T-helper 1 cell treated with Interleukin-12 subunit alpha and Interleukin-12 subunit beta and Interleukin-4 antibody, amounts not matched to agents 30 ng/mL and 1 ng/mL, for 36 hours (primary cell): ENCODE results near the gene EID2. TPM values are rescaled to one million over a fixed set of nuclear protein-coding genes. Genes with fewer than 3 reads are reported as not detected.

Experiments used
- intact Hi-C: fragments of 100-400 bp; cut with micrococcal nuclease; formaldehyde crosslinking; loops from one replicate; pipeline ENCODE4 v1.15.1; 2024
- total RNA-seq: library from RNA; stranded (reverse); gene quantifications from 2 replicates; pipeline ENCODE4 v1.2.3, GENCODE V29; 2022

EID2 gene
- total RNA-seq, 1 donor from 2014 or later, result 15.3 TPM

DNA sequence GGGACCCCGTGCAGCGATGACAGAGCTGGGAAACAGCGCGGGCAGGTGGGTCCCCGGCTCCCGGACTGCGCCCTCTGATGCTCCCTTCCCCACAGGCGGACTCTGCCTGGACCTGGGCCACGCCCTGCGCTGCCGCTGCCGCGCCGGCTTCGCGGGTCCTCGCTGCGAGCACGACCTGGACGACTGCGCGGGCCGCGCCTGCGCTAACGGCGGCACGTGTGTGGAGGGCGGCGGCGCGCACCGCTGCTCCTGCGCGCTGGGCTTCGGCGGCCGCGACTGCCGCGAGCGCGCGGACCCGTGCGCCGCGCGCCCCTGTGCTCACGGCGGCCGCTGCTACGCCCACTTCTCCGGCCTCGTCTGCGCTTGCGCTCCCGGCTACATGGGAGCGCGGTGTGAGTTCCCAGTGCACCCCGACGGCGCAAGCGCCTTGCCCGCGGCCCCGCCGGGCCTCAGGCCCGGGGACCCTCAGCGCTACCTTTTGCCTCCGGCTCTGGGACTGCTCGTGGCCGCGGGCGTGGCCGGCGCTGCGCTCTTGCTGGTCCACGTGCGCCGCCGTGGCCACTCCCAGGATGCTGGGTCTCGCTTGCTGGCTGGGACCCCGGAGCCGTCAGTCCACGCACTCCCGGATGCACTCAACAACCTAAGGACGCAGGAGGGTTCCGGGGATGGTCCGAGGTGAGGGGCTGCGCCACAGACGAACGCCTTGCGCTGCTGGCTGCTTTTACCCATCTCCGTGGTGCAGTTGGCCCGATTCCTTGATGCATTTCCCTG, 32.8 kb downstream of the EID2 start:
- intact Hi-C loops, result loop anchor here (1.0 kb wide), 1 partner anchor 25 kb away; the partner anchor contains the start of gene EID2B

DNA sequence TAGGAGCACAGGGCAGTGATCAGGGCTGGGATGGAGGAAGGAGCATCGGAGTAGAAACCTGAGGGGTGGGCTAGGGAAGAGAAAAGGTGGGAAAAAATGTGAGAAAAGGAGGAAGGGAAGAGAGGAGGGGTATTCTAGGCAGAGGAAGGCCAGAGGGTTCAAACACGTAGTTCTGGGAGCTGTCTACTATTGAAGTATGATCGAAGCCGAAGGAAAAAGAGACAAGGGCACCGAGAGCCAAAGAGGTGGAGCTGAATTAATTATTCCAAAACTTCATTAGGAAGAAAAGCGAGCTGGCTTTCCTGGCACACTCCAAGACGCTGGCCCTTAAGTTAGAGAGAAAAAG, 33.4 kb downstream of the EID2 start:
- intact Hi-C loops, result no loop called here

DNA sequence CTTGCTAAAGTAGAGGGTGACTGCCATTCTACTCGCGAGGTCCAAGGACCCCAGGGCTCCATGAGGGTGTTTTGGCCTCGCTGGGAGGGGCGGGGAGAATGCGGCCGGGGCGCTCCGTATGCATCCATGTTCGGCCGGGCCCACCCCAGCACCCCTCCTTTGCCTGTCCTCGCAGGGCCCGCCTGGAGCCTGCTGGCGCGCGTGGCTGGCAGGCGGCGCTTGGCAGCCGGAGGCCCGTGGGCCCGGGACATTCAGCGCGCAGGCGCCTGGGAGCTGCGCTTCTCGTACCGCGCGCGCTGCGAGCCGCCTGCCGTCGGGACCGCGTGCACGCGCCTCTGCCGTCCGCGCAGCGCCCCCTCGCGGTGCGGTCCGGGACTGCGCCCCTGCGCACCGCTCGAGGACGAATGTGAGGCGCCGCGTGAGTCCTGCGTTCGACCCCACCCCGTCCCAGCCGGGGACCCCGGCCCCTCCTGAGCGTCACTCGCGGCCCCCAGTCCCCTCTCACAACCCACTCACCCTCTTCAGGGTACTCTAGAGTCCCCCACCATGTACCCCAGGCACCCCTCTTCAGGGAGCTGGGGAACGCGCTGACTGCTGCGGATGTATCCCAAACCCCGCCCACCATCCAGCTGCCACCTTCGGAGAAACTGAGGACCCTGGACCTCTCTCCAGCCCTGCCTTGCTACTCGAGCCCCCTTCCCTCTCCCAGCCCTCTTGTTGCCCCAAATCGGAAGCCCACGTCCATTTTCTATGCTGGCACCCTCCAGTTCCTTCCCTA, 37.1 kb downstream of the EID2 start:
- intact Hi-C loops, result loop anchor here (1.0 to 2.0 kb wide), 2 partner anchors 30 to 63 kb away; partner anchors contain the start of gene EID2B

DNA sequence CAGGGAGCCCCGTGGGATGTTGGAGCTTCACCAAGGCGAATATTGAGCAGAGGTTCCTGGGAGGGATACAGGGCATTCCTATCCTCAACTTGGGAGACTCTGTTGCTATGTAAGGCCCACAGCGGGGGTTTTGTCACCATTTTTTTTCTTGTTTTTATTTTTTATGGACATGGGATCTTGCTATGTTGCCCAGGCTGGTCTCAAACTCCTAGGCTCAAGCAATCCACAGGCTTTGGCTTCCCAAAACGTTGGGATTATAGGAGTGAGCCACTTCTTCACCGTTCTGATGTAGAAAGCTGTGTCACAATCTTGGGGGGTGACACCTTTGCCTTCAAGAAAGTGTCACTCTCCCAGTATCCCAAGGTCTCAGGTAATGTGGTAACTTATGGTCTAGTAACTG, 38.6 kb downstream of the EID2 start:
- intact Hi-C loops, result loop anchor here (2.0 kb wide), 1 partner anchor 21 kb away; the partner anchor contains the start of gene TIMM50

DNA sequence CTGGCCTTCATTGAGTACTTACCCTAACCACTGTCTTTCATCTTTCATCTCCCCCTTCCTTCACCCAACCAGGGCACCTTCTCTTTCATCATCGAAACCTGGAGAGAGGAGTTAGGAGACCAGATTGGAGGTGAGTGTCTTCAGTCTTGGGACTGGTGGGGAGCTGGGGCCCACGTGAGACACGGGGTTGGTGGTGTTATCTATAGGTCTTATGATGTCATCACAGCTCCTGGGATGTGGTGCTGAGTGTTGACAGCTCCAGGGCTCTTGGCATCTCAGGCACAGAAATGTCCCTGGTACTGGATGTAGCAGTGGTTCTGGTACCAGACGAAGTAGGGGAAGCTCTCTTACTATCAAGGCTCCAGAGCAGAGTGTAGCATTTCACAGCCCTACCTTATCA, 39.4 kb downstream of the EID2 start:
- intact Hi-C loops, result loop anchor here (2.0 kb wide), 1 partner anchor 20 kb away; the partner anchor contains the start of gene TIMM50

DNA sequence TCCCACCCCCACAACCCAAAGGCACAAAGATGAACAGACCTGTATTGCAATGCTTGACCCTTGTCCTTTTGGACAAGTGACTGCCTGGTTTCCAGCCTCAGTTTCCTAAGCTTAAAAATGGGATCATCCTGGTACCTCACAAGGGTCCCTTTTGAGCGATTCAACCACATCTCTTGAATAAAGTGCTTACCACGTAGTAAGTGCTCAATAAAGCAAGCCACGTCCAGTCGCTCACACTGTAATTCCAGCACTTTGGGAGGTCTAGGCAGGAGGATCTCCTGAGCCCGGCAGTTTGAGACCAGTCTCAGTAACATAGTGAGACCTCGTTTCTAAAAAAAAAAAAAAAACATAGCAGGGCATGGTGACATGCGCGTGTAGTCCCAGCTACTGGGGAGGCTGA, 40.0 kb downstream of the EID2 start:
- intact Hi-C loops, result loop anchor here (2.0 kb wide), 1 partner anchor 19 kb away; the partner anchor contains the start of gene TIMM50

DNA sequence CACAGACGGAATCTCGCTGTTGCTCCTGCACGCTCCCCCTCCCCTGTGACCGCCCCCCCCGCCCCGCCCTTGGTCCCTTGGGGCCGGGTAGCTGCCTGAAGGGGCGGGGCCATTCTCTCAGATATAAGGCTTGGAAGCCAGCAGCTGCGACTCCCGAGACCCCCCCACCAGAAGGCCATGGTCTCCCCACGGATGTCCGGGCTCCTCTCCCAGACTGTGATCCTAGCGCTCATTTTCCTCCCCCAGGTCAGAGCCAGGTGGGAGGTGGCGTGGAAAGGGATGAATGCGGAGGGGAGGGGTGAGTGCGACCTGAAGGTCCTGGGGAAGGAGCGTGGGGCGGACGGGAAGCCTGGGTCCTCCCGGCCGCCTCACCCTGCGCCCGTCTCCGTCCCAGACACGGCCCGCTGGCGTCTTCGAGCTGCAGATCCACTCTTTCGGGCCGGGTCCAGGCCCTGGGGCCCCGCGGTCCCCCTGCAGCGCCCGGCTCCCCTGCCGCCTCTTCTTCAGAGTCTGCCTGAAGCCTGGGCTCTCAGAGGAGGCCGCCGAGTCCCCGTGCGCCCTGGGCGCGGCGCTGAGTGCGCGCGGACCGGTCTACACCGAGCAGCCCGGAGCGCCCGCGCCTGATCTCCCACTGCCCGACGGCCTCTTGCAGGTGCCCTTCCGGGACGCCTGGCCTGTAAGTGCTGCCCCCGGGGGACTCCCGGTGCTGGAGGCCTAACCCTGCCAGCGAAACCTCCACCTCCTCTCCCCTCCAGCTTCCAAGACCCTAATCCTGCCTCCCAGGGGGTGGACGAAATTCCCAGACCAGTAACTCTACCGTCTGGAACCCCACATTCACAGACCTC, 40.9 kb downstream of the EID2 start, which contains the start of gene DLL3:
DLL3 (plus strand) TSS at position 150 of the 845 bp plus-strand sequence; CDS start at position 178, 28 bp downstream.
- intact Hi-C loops, result no loop called here

DNA sequence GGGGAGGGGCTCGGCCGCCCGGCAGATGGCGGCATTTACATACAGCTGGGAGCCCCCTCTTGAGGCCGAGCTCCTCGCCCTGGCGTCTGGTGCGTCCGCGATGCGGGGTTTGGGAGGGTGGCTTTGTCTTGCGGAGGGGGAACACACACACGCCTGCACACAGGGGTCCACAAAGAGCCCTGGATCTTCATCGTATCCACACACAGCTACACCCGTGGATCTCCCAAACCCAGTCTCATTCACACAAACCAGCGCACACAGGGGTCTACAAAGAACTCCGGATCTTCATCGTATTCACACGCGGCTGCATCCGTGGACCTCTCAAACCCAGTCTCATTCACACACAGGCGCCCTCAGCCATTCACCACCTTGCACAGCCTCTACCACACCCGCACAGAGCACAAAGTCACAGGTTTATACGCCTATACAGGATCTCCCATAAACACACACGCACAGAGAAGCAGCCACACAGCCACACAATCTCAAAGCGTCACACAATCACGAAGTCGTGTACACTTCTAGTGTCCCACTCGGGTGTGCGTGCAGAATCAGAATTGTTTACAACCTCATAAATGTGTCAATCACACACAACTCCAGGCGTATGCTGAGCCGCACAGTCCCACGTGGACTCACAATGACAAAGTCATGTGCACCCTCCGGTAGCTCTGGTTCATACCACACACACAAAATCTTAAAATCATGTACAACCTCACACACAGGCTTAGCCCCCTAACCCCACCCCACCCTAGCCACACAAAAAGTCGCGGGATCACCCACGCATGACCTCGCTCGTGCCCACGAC, 41.8 kb downstream of the EID2 start:
- intact Hi-C loops, result no loop called here

DNA sequence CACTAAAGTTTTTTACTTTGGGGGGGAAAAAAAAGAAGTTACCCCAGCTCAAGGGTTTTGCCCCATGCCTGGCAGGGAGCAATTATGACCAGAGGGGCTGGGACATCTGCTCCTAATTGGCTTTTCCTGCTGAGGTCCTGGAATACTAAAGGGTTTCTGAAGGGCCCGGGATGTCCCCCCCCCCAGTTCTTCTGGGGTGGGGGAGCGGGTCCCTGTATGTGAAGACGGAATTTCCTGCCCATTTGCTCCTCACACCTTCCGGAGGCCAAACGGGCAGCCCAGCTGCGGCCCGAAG, 42.3 kb downstream of the EID2 start:
- intact Hi-C loops, result no loop called here

DNA sequence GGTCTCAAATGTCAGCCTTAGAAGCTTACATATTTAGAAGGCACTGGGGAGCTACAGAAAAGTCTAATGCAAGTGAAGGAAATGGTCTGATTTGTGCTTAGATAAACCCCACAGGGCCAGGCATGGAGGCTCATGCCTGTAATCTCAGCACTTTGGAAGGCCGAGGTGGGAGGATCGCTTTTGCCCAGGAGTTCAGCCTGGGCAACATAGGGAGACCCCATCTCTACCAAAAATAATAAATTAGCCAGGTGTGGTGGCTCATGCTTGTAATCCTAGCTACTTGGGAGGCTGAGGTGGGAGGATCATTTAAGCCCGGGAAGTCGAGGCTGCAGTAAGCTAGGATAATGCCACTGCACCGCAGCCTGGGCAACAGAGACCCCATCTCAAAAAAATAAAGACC, 43.9 kb downstream of the EID2 start:
- intact Hi-C loops, result no loop called here

DNA sequence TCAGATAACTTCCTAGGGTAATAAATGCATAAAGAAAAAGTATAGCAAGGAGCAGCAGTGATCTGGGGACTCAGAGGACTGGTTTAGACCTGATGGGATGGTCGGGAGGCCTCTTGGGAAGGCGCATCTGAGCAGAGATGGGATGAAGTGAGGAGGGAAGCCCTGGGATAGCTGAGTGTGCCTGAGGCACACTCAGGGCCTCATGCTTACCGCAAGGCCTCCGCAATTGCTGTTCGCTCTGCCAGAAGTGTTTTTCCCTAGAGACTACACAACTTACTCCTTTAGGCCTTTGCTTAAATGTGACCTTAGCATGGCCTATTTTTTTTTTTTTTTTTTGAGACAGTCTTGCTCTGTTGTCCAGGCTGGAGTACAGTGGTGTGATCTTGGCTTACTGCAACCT, 45.3 kb downstream of the EID2 start:
- intact Hi-C loops, result no loop called here

DNA sequence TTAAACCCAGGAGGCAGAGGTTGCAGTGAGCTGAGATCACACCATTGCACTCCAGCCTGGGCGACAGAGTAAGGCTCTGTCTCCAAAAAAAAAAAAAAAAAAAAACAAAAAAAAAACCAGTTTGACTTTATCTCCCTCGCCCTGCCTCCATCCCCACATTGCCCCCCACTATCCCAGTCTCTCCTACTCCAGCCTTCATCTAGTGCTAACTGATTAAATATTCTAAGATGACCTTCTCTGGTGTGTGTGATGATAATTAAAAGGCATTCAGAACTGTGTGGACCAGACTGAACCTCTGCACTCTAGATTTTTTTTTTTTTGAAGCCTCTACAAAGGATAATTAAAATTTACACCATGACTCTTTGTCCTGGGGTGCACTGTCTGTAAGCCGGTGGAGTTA, 47.2 kb downstream of the EID2 start:
- intact Hi-C loops, result no loop called here

DNA sequence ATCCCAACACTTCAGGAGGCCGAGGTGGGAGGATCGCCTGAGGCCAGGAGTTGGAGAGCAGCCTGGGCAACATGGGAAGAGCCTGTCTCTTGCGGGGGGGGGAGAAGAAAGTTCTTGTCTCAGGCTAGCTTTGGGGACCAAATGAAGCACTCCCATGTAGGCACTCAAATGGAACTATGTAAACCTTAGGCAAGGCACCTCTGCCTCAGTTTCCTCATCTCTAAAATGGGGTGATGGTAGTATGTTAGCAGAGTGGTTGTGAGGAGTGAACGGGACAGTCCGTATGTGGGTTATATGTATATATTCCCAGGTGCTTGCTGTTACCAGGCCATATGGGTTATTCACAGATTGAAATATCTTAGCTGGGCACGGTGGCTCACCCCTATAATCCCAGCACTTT, 47.7 kb downstream of the EID2 start:
- intact Hi-C loops, result no loop called here

DNA sequence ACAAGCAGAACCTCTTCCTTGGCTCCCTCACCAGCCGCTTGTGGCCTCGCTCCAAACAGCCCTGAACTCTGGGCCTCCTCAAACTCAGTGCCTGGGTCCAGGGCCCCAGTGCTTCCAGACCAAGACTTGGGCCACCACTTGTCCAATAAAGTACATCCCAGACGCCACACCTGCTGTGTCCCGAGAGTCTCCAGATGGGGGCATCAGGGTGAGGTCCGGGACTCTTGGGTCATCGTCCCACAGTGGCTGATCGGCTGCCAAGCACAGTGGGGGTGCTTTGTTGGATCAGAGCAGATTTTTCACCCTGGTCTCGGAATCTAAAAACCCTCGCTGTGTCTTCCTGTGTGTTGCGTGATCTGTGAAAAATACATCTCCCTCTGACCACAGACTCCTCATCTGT, 50.2 kb downstream of the EID2 start:
- intact Hi-C loops, result no loop called here

Other genes with a start within 250 kb of the EID2 start
- gene IFNL1, start 243.8 kb downstream of the EID2 start, total RNA-seq, result not detected in 2 replicates
- gene LRFN1, start 219.3 kb downstream of the EID2 start, total RNA-seq, result 2.8 and 3.6 TPM in 2 replicates
- 508 and 516 TPM in 2 replicates for gene GMFG, start 204.1 kb downstream of the EID2 start, total RNA-seq
- 55.5 and 56.0 TPM in 2 replicates for gene SAMD4B, start 197.7 kb downstream of the EID2 start, total RNA-seq
- gene PAF1, start 149.1 kb downstream of the EID2 start, total RNA-seq, result 42.7 and 44.2 TPM in 2 replicates
- gene MED29, start 148.8 kb downstream of the EID2 start, total RNA-seq, result 41.5 and 46.8 TPM in 2 replicates
- gene ZFP36, start 133.3 kb downstream of the EID2 start, total RNA-seq, result 74.5 and 80.1 TPM in 2 replicates
- 66.5 and 70.5 TPM in 2 replicates for gene PLEKHG2, start 127.5 kb downstream of the EID2 start, total RNA-seq
- 1,962 and 2,021 TPM in 2 replicates for gene RPS16, start 104.2 kb downstream of the EID2 start, total RNA-seq
- gene SUPT5H, start 94.6 kb downstream of the EID2 start, total RNA-seq, result 172 and 181 TPM in 2 replicates
- 67.6 and 68.0 TPM in 2 replicates for gene TIMM50, start 59.3 kb downstream of the EID2 start, total RNA-seq
- 0.27 and 0.51 TPM in 2 replicates for gene DLL3, start 41.2 kb downstream of the EID2 start, total RNA-seq
- gene SELENOV, start 25.0 kb downstream of the EID2 start, total RNA-seq, result not detected in 2 replicates
- 2.6 and 3.6 TPM in 2 replicates for gene EID2B, start 7.3 kb downstream of the EID2 start, total RNA-seq
- gene LGALS13, start 62.4 kb upstream of the EID2 start, total RNA-seq, result not detected in 2 replicates
- not detected in 2 replicates for gene LGALS16, start 115.8 kb upstream of the EID2 start, total RNA-seq
- gene LGALS14, start 164.3 kb upstream of the EID2 start, total RNA-seq, result 0.27 and 0.37 TPM in 2 replicates
- gene CLC, start 197.9 kb upstream of the EID2 start, total RNA-seq, result 0.83 and 2.3 TPM in 2 replicates
- gene LEUTX, start 238.7 kb upstream of the EID2 start, total RNA-seq, result not detected in 2 replicates